Naive thymus-derived CD8-positive, alpha-beta T cell (primary cell): ENCODE measurements around the gene EMD. TPM values are rescaled to one million over a fixed set of nuclear protein-coding genes. Genes with fewer than 3 reads are reported as not detected.
"Not testable (repeated sequence)": the region's sequence is repeated elsewhere in the genome, so short reads cannot be mapped to it uniquely, and the experiment has no call there.

Source experiments
- ATAC-seq, 2 donors: fragments of 150-1000 bp; cut with Tn5 transposase in 1 of 2; sonication (Bioruptor Pico), chemical (Tn5 transposase) in 1 of 2; 1 replicate in 1 of 2; 2 replicates in 1 of 2; pipeline ENCODE4 v1.10.0; 2021; ENCODE audit warnings: mild to moderate bottlenecking in 2 of 2, moderate library complexity in 2 of 2
- POLR2A ChIA-PET: fragments of 350-600 bp; sonication (Branson Sonifier 250); formaldehyde crosslinking; loops from one replicate; lab custom pipeline; 2021; ENCODE audit warnings: antibody characterized with exemption; lab: Charles Lee
- DNase-seq, 10 donors: peaks; one replicate each; pipeline versions ENCODE4 v3.0.0 to v3.0.0-alpha.2; 2020 to 2022
- H3K27ac Mint-ChIP-seq, 10 donors: one replicate each; pipeline ENCODE4 v1.8.0; 2020 to 2022; ENCODE audit warnings: mild to moderate bottlenecking in 10 of 10, mixed read lengths in 10 of 10, moderate library complexity in 4 of 10, inconsistent platforms in 1 of 10
- H3K27me3 Mint-ChIP-seq, 5 donors: one replicate each; pipeline ENCODE4 v1.8.0; 2021 to 2022; ENCODE audit warnings: mixed read lengths in 5 of 5
- H3K36me3 Mint-ChIP-seq, 3 donors: one replicate each; pipeline ENCODE4 v1.8.0; 2020 to 2022; ENCODE audit warnings: mixed read lengths in 3 of 3, mild to moderate bottlenecking in 2 of 3, inconsistent platforms in 1 of 3
- H3K4me1 Mint-ChIP-seq, 4 donors: one replicate each; pipeline ENCODE4 v1.8.0; 2021 to 2022; ENCODE audit warnings: mixed read lengths in 4 of 4
- H3K4me3 Mint-ChIP-seq, 10 donors: one replicate each; pipeline ENCODE4 v1.8.0; 2020 to 2022; ENCODE audit warnings: mild to moderate bottlenecking in 10 of 10, mixed read lengths in 10 of 10, moderate library complexity in 6 of 10, inconsistent platforms in 1 of 10
- H3K9me3 Mint-ChIP-seq, 9 donors: one replicate each; pipeline ENCODE4 v1.8.0; 2020 to 2022; ENCODE audit warnings: mixed read lengths in 9 of 9, mild to moderate bottlenecking in 3 of 9, inconsistent platforms in 1 of 9, moderate library complexity in 1 of 9
- polyA plus RNA-seq, 3 donors: library from polyadenylated mRNA; unstranded; fragments of 300-500 nt; fragmentation: Illumina TruSeq; gene quantifications; one replicate each; pipeline ENCODE4 v1.2.3, GENCODE V29; 2021
- total RNA-seq, 8 experiments: library from RNA in 2 of 8; stranded (reverse) in 2 of 8; gene quantifications; one replicate each; pipeline ENCODE4 v1.2.3 and lab custom pipeline; 2021 to 2026

Gene EMD
- total and polyA plus RNA-seq, 5 experiments from 2014 or later: 35.5 to 95.4 (median 37.1) TPM

GRCh38 chrX:154400369-154400817 is 21.3 kb downstream of the EMD start:
- Mint-ChIP-seq H3K4me3 (peak overlapping the region in 9 of 10 donors; percentile 14 to 100 (median 96)), H3K36me3 (peaks cover 13 to 28% (median 16%) of the 10 kb centered on the region in 3 donors), H3K4me1 (peaks cover 10 to 32% (median 22%) of the 10 kb centered on the region in 4 donors), H3K27ac (peak overlapping the region in 8 of 10 donors; percentile 51 to 100 (median 98))
- not testable (repeated sequence) for H3K27me3 Mint-ChIP-seq, H3K9me3 Mint-ChIP-seq, ATAC-seq, DNase-seq
- POLR2A ChIA-PET: interaction anchor here (2.0 to 6.0 kb wide), 8 partner anchors 11 to 134 kb away, joined by 8 to 102 read pairs (median 36); partner anchors contain the start of genes ATP6AP1, DNASE1L1, FAM3A and LAGE3

GRCh38 chrX:154401045-154401799 is 22.1 kb downstream of the EMD start:
- Mint-ChIP-seq H3K27ac (peak overlapping the region in 9 of 10 donors; percentile 31 to 100 (median 60)), H3K4me3 (peak overlapping the region in 5 of 10 donors; percentile 12 to 63 (median 45)), H3K4me1 (peaks cover 10 to 32% (median 22%) of the 10 kb centered on the region in 4 donors), H3K27me3 (no peaks in the 10 kb centered on the region), H3K9me3 (no peaks in the 10 kb centered on the region), H3K36me3 (peaks cover 13 to 28% (median 16%) of the 10 kb centered on the region in 3 donors)
- DNase-seq (no peak), ATAC-seq (no peak)
- POLR2A ChIA-PET: interaction anchor here (4.0 to 6.0 kb wide), 6 partner anchors 10 to 133 kb away, joined by 15 to 102 read pairs (median 38); partner anchors contain the start of genes ATP6AP1, DNASE1L1, FAM3A and LAGE3

GRCh38 chrX:154401918-154402621 is 23.0 kb downstream of the EMD start:
- POLR2A ChIA-PET: interaction anchor here (0.7 to 6.0 kb wide), 4 partner anchors 9 to 114 kb away, joined by 3 to 102 read pairs (median 70); partner anchors contain the start of genes DNASE1L1, FAM3A, SLC10A3 and TAFAZZIN
- Mint-ChIP-seq H3K9me3 (no peaks in the 10 kb centered on the region), H3K36me3 (peaks cover 13 to 28% (median 16%) of the 10 kb centered on the region in 3 donors), H3K4me1 (peaks cover 10 to 30% (median 20%) of the 10 kb centered on the region in 4 donors), H3K27me3 (no peaks in the 10 kb centered on the region), H3K4me3 (no peak overlapping the region), H3K27ac (peak overlapping the region in 6 of 10 donors; percentile 1 to 84 (median 56))
- DNase-seq (no peak), ATAC-seq (no peak)

GRCh38 chrX:154402622-154403127 is 23.6 kb downstream of the EMD start:
- Mint-ChIP-seq H3K36me3 (peaks cover 13 to 28% (median 16%) of the 10 kb centered on the region in 3 donors), H3K4me1 (peaks cover 10 to 29% (median 20%) of the 10 kb centered on the region in 4 donors), H3K27ac (no peak overlapping the region), H3K9me3 (no peaks in the 10 kb centered on the region), H3K27me3 (no peaks in the 10 kb centered on the region), H3K4me3 (no peak overlapping the region)
- no peak for ATAC-seq
- POLR2A ChIA-PET: interaction anchor here (0.7 to 6.0 kb wide), 2 partner anchors 8 to 21 kb away, joined by 3 to 101 read pairs; partner anchors contain the start of genes DNASE1L1 and TAFAZZIN
- no peak for DNase-seq

- H3K4me1 Mint-ChIP-seq: peaks cover 7 to 28% (median 19%) of the 10 kb centered on the region in 4 donors
- no peak overlapping the region for H3K4me3 Mint-ChIP-seq
- peaks cover 13 to 28% (median 16%) of the 10 kb centered on the region in 3 donors for H3K36me3 Mint-ChIP-seq
- peak overlapping the region in 2 of 10 donors; percentile 19 to 24 for H3K27ac Mint-ChIP-seq
- POLR2A ChIA-PET: no interaction called here
- H3K9me3 Mint-ChIP-seq: no peaks in the 10 kb centered on the region
- ATAC-seq (no peak), DNase-seq (no peak)
- H3K27me3 Mint-ChIP-seq: no peaks in the 10 kb centered on the region
These were observed 24.1 kb downstream of the EMD start for GRCh38 chrX:154403192-154403591.

- H3K4me3 Mint-ChIP-seq: no peak overlapping the region
- POLR2A ChIA-PET: no interaction called here
- DNase-seq (no peak), ATAC-seq (no peak)
- peaks cover 9 to 26% (median 10%) of the 10 kb centered on the region in 3 donors for H3K36me3 Mint-ChIP-seq
- H3K4me1 Mint-ChIP-seq: peaks cover 7 to 31% (median 20%) of the 10 kb centered on the region in 4 donors
- peak overlapping the region in 1 of 10 donors; percentile 63 for H3K27ac Mint-ChIP-seq
- no peaks in the 10 kb centered on the region for H3K27me3 Mint-ChIP-seq
- no peaks in the 10 kb centered on the region for H3K9me3 Mint-ChIP-seq
These were observed 24.8 kb downstream of the EMD start for GRCh38 chrX:154403858-154404257.

- Mint-ChIP-seq H3K27me3 (no peaks in the 10 kb centered on the region), H3K4me1 (peaks cover 7 to 27% (median 12%) of the 10 kb centered on the region in 4 donors), H3K9me3 (no peaks in the 10 kb centered on the region), H3K36me3 (peaks cover 1 to 18% (median 2%) of the 10 kb centered on the region in 3 donors), H3K4me3 (no peak overlapping the region), H3K27ac (no peak overlapping the region)
- ATAC-seq: no peak
- POLR2A ChIA-PET: no interaction called here
- no peak for DNase-seq
These were observed 25.6 kb downstream of the EMD start for GRCh38 chrX:154404625-154405192.

GRCh38 chrX:154408659-154409221 is 29.6 kb downstream of the EMD start:
- no peak for ATAC-seq
- DNase-seq: no peak
- peaks cover 0 to 2% (median 0%) of the 10 kb centered on the region in 9 donors for H3K9me3 Mint-ChIP-seq
- POLR2A ChIA-PET: interaction anchor here (5.7 kb wide), 1 partner anchor 9 kb away, joined by 101 read pairs; the partner anchor contains the start of gene RPL10
- peak overlapping the region in 6 of 10 donors; percentile 37 to 95 (median 69) for H3K27ac Mint-ChIP-seq
- peaks cover 12 to 22% (median 16%) of the 10 kb centered on the region in 4 donors for H3K4me1 Mint-ChIP-seq
- H3K4me3 Mint-ChIP-seq: peak overlapping the region in 7 of 10 donors; percentile 20 to 81 (median 74)
- H3K36me3 Mint-ChIP-seq: peaks cover 0 to 5% (median 0%) of the 10 kb centered on the region in 3 donors
- H3K27me3 Mint-ChIP-seq: no peaks in the 10 kb centered on the region

GRCh38 chrX:154409222-154409871 is 30.3 kb downstream of the EMD start, which contains the start of gene DNASE1L1:
TSS of gene DNASE1L1 (minus strand) at chrX:154409254. CDS start at chrX:154405568, 3,686 bp downstream.
- H3K36me3 Mint-ChIP-seq: peaks cover 0 to 8% (median 0%) of the 10 kb centered on the region in 3 donors
- H3K9me3 Mint-ChIP-seq: peaks cover 0 to 2% (median 0%) of the 10 kb centered on the region in 9 donors
- peak within 1 kb of the TSS in 9 of 10 donors; percentile 20 to 81 (median 69) for H3K4me3 Mint-ChIP-seq
- H3K27ac Mint-ChIP-seq: peak within 1 kb of the TSS in 8 of 10 donors; percentile 37 to 95 (median 70)
- peaks cover 12 to 22% (median 16%) of the 10 kb centered on the region in 4 donors for H3K4me1 Mint-ChIP-seq
- no peaks in the 10 kb centered on the region for H3K27me3 Mint-ChIP-seq
- ATAC-seq: peak in 1 of 2 donors; percentile 8
- POLR2A ChIA-PET: interaction anchor here (0.6 to 5.7 kb wide), 5 partner anchors 10 to 133 kb away, joined by 3 to 101 read pairs (median 4); partner anchors contain the start of genes RPL10, SLC10A3 and UBL4A
- peak in 2 of 10 donors; percentile 15 to 16 for DNase-seq

GRCh38 chrX:154411981-154412340 is 32.9 kb downstream of the EMD start:
- Mint-ChIP-seq H3K36me3 (peaks cover 0 to 14% (median 0%) of the 10 kb centered on the region in 3 donors), H3K4me1 (peaks cover 12 to 22% (median 16%) of the 10 kb centered on the region in 4 donors), H3K4me3 (peak overlapping the region; percentile 73 to 88 (median 82)), H3K27ac (peak overlapping the region in 9 of 10 donors; percentile 43 to 92 (median 85)), H3K27me3 (no peaks in the 10 kb centered on the region), H3K9me3 (peaks cover 0 to 2% (median 0%) of the 10 kb centered on the region in 9 donors)
- POLR2A ChIA-PET: interaction anchor here (0.6 to 5.7 kb wide), 13 partner anchors 12 to 115 kb away, joined by 3 to 101 read pairs (median 5); partner anchors contain the start of genes ATP6AP1, EMD, FAM3A and RPL10
- ATAC-seq (peak; percentile 61 to 62), DNase-seq (peak in 6 of 10 donors; percentile 22 to 70 (median 36))
